ENCODE measurements around the gene GTPBP6. TPM values are rescaled to one million over a fixed set of nuclear protein-coding genes. Genes with fewer than 3 reads are reported as not detected.

Gene GTPBP6
- total and polyA plus RNA-seq, 2 experiments from 2014 or later: 41.4 to 66.8 TPM

DNA sequence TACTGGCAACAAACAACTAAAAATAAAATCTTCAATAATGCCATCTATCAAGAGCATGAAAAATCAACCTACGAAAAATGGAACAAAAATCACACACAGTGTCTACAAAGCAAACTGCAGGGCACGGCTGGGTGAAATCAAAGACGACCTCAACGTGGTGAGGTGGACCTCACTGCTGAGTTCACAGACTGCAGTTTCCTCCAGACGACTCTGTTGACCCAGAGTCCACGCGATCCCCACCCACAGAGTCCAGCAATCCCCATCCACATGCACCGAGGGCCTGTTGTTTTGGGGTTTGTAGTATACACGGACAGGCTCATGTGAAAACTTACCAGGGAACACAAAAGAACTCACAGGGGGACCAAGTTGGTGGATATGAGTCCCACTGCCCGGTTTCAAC is 31.1 kb upstream of the GTPBP6 start (continued):
- TF ChIP-seq REST (IDR thresholded peaks at IDR 0.05; ENCODE audit: unreplicated experiment): no peak

GRCh38 chrX:349196-349595 is 30.6 kb upstream of the GTPBP6 start:
- Histone ChIP-seq H3F3A (replicated peaks; ENCODE audit: low read depth) (no peaks in the 10 kb centered on the region), H3K4me3 (no peak overlapping the region), H4K20me1 (replicated peaks; ENCODE audit: insufficient read depth) (0 out of 2 replicates have a peak, but pooled peaks cover 3% of the 10 kb centered on the region), H3K27ac (ENCODE audit: low read depth) (no peak overlapping the region), H3K4me2 (no peak overlapping the region), H2AFZ (no peak overlapping the region), H3K36me3 (ENCODE audit: insufficient read depth) (no peaks in the 10 kb centered on the region), H3K4me1 (ENCODE audit: insufficient read depth) (no peaks in the 10 kb centered on the region), H3K27me3 (ENCODE audit: insufficient read depth) (no peaks in the 10 kb centered on the region), H3K79me2 (replicated peaks; ENCODE audit: insufficient read depth) (peaks cover 36% of the 10 kb centered on the region), H3K9me2 (ENCODE audit: insufficient read depth) (no peaks in the 10 kb centered on the region)
- no peaks in the 10 kb centered on the region; the same call in 2 of the 3 replicates for H3K9me3 Mint-ChIP-seq
- no peak for DNase-seq (ENCODE audit: low spot score)
- no peak overlapping the region for H3K4me3 Mint-ChIP-seq
- ATAC-seq: no peak
- no peaks in the 10 kb centered on the region for H3K4me1 Mint-ChIP-seq
- H3K27ac Mint-ChIP-seq: peak overlapping the region; percentile 14; the same call in 1 of the 2 replicates
- H3K36me3 Mint-ChIP-seq (ENCODE audit: low read depth): peaks cover 32% of the 10 kb centered on the region
- no peak for TF ChIP-seq JUNB (IDR thresholded peaks at IDR 0.05; ENCODE audit: unreplicated experiment)
- TF ChIP-seq ZNF114 (CRISPR knock-in tag; IDR thresholded peaks at IDR 0.05): no peak
- TF ChIP-seq EZH2 (IDR thresholded peaks at IDR 0.05; ENCODE audit: low read depth, unreplicated experiment): no peak
- no peak for TF ChIP-seq REST (IDR thresholded peaks at IDR 0.05; ENCODE audit: unreplicated experiment)
- TF ChIP-seq ZNF331 (CRISPR knock-in tag; IDR thresholded peaks at IDR 0.05; ENCODE audit: low read depth): no peak
- TF ChIP-seq EZH2phosphoT487 (IDR thresholded peaks at IDR 0.05; ENCODE audit: unreplicated experiment): no peak
- TF ChIP-seq POLR2AphosphoS5 (IDR thresholded peaks at IDR 0.05; ENCODE audit: low read depth): no peak
- peaks cover 13% of the 10 kb centered on the region for H3K27me3 Mint-ChIP-seq (ENCODE audit: insufficient read depth, low read depth, poor library complexity)
